ENCODE data around the gene RNF39. TPM values are rescaled to one million over a fixed set of nuclear protein-coding genes. Genes with fewer than 3 reads are reported as not detected.

The RNF39 gene
- total RNA-seq, 1 experiment from 2014 or later, result not detected

- Histone ChIP-seq H3K27me3 (ENCODE audit: low read length) (no peaks in the 10 kb centered on the region), H3K4me2 (ENCODE audit: low read depth, low read length, poor library complexity, severe bottlenecking) (no peak overlapping the region), H3K4me1 (ENCODE audit: low read length) (no peaks in the 10 kb centered on the region), H3K4me3 (ENCODE audit: low read length) (no peak overlapping the region), H4K20me1 (ENCODE audit: insufficient read depth, low read depth, low read length) (no peaks in the 10 kb centered on the region), H3K9me3 (ENCODE audit: low read length) (no peaks in the 10 kb centered on the region), H2AFZ (ENCODE audit: low read length) (no peak overlapping the region), H3K9me2 (replicated peaks; ENCODE audit: insufficient read depth, low read length) (no peaks in the 10 kb centered on the region), H3K27ac (ENCODE audit: low read length) (no peak overlapping the region), H3K36me3 (ENCODE audit: insufficient read depth, low read length) (no peaks in the 10 kb centered on the region), H3K79me2 (ENCODE audit: low read length) (no peaks in the 10 kb centered on the region), H3K9ac (ENCODE audit: low read length) (no peak overlapping the region)
- DNase-seq, result no peak
Observed at GRCh38 chr6:30087876-30088275, 12.3 kb upstream of the RNF39 start.

- Histone ChIP-seq H3K79me2 (ENCODE audit: low read length) (no peaks in the 10 kb centered on the region), H2AFZ (ENCODE audit: low read length) (no peak overlapping the region), H3K27ac (ENCODE audit: low read length) (no peak overlapping the region), H3K36me3 (ENCODE audit: insufficient read depth, low read length) (no peaks in the 10 kb centered on the region), H3K9ac (ENCODE audit: low read length) (no peak overlapping the region), H3K9me3 (ENCODE audit: low read length) (no peaks in the 10 kb centered on the region), H3K9me2 (replicated peaks; ENCODE audit: insufficient read depth, low read length) (no peaks in the 10 kb centered on the region), H3K4me3 (ENCODE audit: low read length) (no peak overlapping the region), H3K4me2 (ENCODE audit: low read depth, low read length, poor library complexity, severe bottlenecking) (no peak overlapping the region), H3K4me1 (ENCODE audit: low read length) (no peaks in the 10 kb centered on the region), H3K27me3 (ENCODE audit: low read length) (no peaks in the 10 kb centered on the region), H4K20me1 (ENCODE audit: insufficient read depth, low read depth, low read length) (no peaks in the 10 kb centered on the region)
- no peak for DNase-seq
Observed at GRCh38 chr6:30077218-30077617, 1.6 kb upstream of the RNF39 start.

- Histone ChIP-seq H4K20me1 (ENCODE audit: insufficient read depth, low read depth, low read length) (no peaks in the 10 kb centered on the region), H3K9me3 (ENCODE audit: low read length) (no peaks in the 10 kb centered on the region), H3K79me2 (ENCODE audit: low read length) (no peaks in the 10 kb centered on the region), H3K4me2 (ENCODE audit: low read depth, low read length, poor library complexity, severe bottlenecking) (no peak overlapping the region), H3K4me1 (ENCODE audit: low read length) (no peaks in the 10 kb centered on the region), H3K36me3 (ENCODE audit: insufficient read depth, low read length) (no peaks in the 10 kb centered on the region), H3K27ac (ENCODE audit: low read length) (no peak overlapping the region), H3K4me3 (ENCODE audit: low read length) (no peak overlapping the region), H3K9me2 (replicated peaks; ENCODE audit: insufficient read depth, low read length) (no peaks in the 10 kb centered on the region), H3K27me3 (ENCODE audit: low read length) (no peaks in the 10 kb centered on the region), H2AFZ (ENCODE audit: low read length) (no peak overlapping the region), H3K9ac (ENCODE audit: low read length) (no peak overlapping the region)
- no peak for DNase-seq
Observed at GRCh38 chr6:30075790-30076732, 492 bp upstream of the RNF39 start.

GRCh38 chr6:30074331-30075093, 1.1 kb downstream of the RNF39 start:
- no peaks in the 10 kb centered on the region for H3K36me3 ChIP-seq (ENCODE audit: insufficient read depth, low read length)
- no peak overlapping the region for H2AFZ ChIP-seq (ENCODE audit: low read length)
- no peaks in the 10 kb centered on the region for H3K79me2 ChIP-seq (ENCODE audit: low read length)
- no peak overlapping the region for H3K9ac ChIP-seq (ENCODE audit: low read length)
- H3K4me3 ChIP-seq (ENCODE audit: low read length), result no peak overlapping the region
- no peaks in the 10 kb centered on the region for H3K27me3 ChIP-seq (ENCODE audit: low read length)
- H3K4me1 ChIP-seq (ENCODE audit: low read length), result no peaks in the 10 kb centered on the region
- no peak overlapping the region for H3K4me2 ChIP-seq (ENCODE audit: low read depth, low read length, poor library complexity, severe bottlenecking)
- H3K27ac ChIP-seq (ENCODE audit: low read length), result no peak overlapping the region
- H3K9me3 ChIP-seq (ENCODE audit: low read length), result no peaks in the 10 kb centered on the region
- H4K20me1 ChIP-seq (ENCODE audit: insufficient read depth, low read depth, low read length), result no peaks in the 10 kb centered on the region
- H3K9me2 ChIP-seq (replicated peaks; ENCODE audit: insufficient read depth, low read length), result no peaks in the 10 kb centered on the region
- no peak for DNase-seq

GRCh38 chr6:30073489-30074235, 1.9 kb downstream of the RNF39 start:
- Histone ChIP-seq H3K36me3 (ENCODE audit: insufficient read depth, low read length) (no peaks in the 10 kb centered on the region), H3K4me3 (ENCODE audit: low read length) (no peak overlapping the region), H3K27me3 (ENCODE audit: low read length) (no peaks in the 10 kb centered on the region), H3K27ac (ENCODE audit: low read length) (no peak overlapping the region), H3K79me2 (ENCODE audit: low read length) (peaks cover 2% of the 10 kb centered on the region), H2AFZ (ENCODE audit: low read length) (no peak overlapping the region), H3K9ac (ENCODE audit: low read length) (no peak overlapping the region), H3K9me3 (ENCODE audit: low read length) (no peaks in the 10 kb centered on the region), H3K4me2 (ENCODE audit: low read depth, low read length, poor library complexity, severe bottlenecking) (no peak overlapping the region), H3K4me1 (ENCODE audit: low read length) (0 out of 2 replicates have a peak, but pooled peaks cover under 1% of the 10 kb centered on the region), H3K9me2 (replicated peaks; ENCODE audit: insufficient read depth, low read length) (no peaks in the 10 kb centered on the region), H4K20me1 (ENCODE audit: insufficient read depth, low read depth, low read length) (no peaks in the 10 kb centered on the region)
- no peak for DNase-seq

- Histone ChIP-seq H3K79me2 (ENCODE audit: low read length) (peaks cover 16% of the 10 kb centered on the region), H3K9me3 (ENCODE audit: low read length) (no peaks in the 10 kb centered on the region), H3K4me1 (ENCODE audit: low read length) (peaks cover 9% of the 10 kb centered on the region), H3K4me2 (ENCODE audit: low read depth, low read length, poor library complexity, severe bottlenecking) (no peak overlapping the region), H3K9me2 (replicated peaks; ENCODE audit: insufficient read depth, low read length) (no peaks in the 10 kb centered on the region), H3K27ac (ENCODE audit: low read length) (no peak overlapping the region), H3K4me3 (ENCODE audit: low read length) (no peak overlapping the region), H3K27me3 (ENCODE audit: low read length) (no peaks in the 10 kb centered on the region), H3K9ac (ENCODE audit: low read length) (no peak overlapping the region), H2AFZ (ENCODE audit: low read length) (no peak overlapping the region), H3K36me3 (ENCODE audit: insufficient read depth, low read length) (no peaks in the 10 kb centered on the region), H4K20me1 (ENCODE audit: insufficient read depth, low read depth, low read length) (no peaks in the 10 kb centered on the region)
- DNase-seq, result no peak
Observed at GRCh38 chr6:30071858-30072257, 3.7 kb downstream of the RNF39 start.

GRCh38 chr6:30071081-30071818, 4.3 kb downstream of the RNF39 start:
- no peak overlapping the region for H3K4me3 ChIP-seq (ENCODE audit: low read length)
- H2AFZ ChIP-seq (ENCODE audit: low read length), result no peak overlapping the region
- no peaks in the 10 kb centered on the region for H3K9me2 ChIP-seq (replicated peaks; ENCODE audit: insufficient read depth, low read length)
- no peaks in the 10 kb centered on the region for H3K27me3 ChIP-seq (ENCODE audit: low read length)
- H3K9ac ChIP-seq (ENCODE audit: low read length), result no peak overlapping the region
- peaks cover 16% of the 10 kb centered on the region for H3K79me2 ChIP-seq (ENCODE audit: low read length)
- peaks cover 10% of the 10 kb centered on the region for H3K4me1 ChIP-seq (ENCODE audit: low read length)
- no peak overlapping the region for H3K4me2 ChIP-seq (ENCODE audit: low read depth, low read length, poor library complexity, severe bottlenecking)
- no peak overlapping the region for H3K27ac ChIP-seq (ENCODE audit: low read length)
- no peaks in the 10 kb centered on the region for H3K9me3 ChIP-seq (ENCODE audit: low read length)
- H4K20me1 ChIP-seq (ENCODE audit: insufficient read depth, low read depth, low read length), result no peaks in the 10 kb centered on the region
- H3K36me3 ChIP-seq (ENCODE audit: insufficient read depth, low read length), result no peaks in the 10 kb centered on the region
- DNase-seq, result no peak

Data from Karpas-422 (cell line).